GM19397 (cell line): ENCODE measurements around the gene SLC8A3.
"Not testable (repeated sequence)": the region's sequence is repeated elsewhere in the genome, so short reads cannot be mapped to it uniquely, and the experiment has no call there.

Source experiments
- ATAC-seq: cut with Tn5 transposase; IDR thresholded peaks from one replicate; pipeline ENCODE4 v1.9.1; 2021; ENCODE audit warnings: mild to moderate bottlenecking, moderate library complexity; ENCODE audit not compliant: unreplicated experiment

SLC8A3 gene

GRCh38 chr14:70188659-70189455 is at the start of gene SLC8A3:
SLC8A3 (minus strand) TSS chr14:70188951; CDS start chr14:70168422, 20,529 bp downstream.
- no peak for ATAC-seq

- ATAC-seq: no peak
These were observed 49.0 kb upstream of the SLC8A3 start for GRCh38 chr14:70237710-70238109.

GRCh38 chr14:70234066-70234950 is 45.6 kb upstream of the SLC8A3 start:
- ATAC-seq: no peak

GRCh38 chr14:70231756-70232544 is 43.2 kb upstream of the SLC8A3 start:
- ATAC-seq: not testable (repeated sequence)

GRCh38 chr14:70229877-70230640 is 41.3 kb upstream of the SLC8A3 start:
- not testable (repeated sequence) for ATAC-seq

- no peak for ATAC-seq
These were observed 25.1 kb upstream of the SLC8A3 start for GRCh38 chr14:70213721-70214282.

- no peak for ATAC-seq
These were observed 24.0 kb upstream of the SLC8A3 start for GRCh38 chr14:70212752-70213151.

- no peak for ATAC-seq
These were observed 19.6 kb upstream of the SLC8A3 start for GRCh38 chr14:70208380-70208779.

GRCh38 chr14:70203686-70204085 is 14.9 kb upstream of the SLC8A3 start:
- no peak for ATAC-seq

- no peak for ATAC-seq
These were observed 13.2 kb upstream of the SLC8A3 start for GRCh38 chr14:70201994-70202393.

GRCh38 chr14:70193396-70193795 is 4.6 kb upstream of the SLC8A3 start:
- ATAC-seq: no peak

GRCh38 chr14:70192915-70193314 is 4.2 kb upstream of the SLC8A3 start:
- ATAC-seq: no peak

- ATAC-seq: no peak
These were observed 1.4 kb upstream of the SLC8A3 start for GRCh38 chr14:70190156-70190555.

GRCh38 chr14:70189456-70190077 is 816 bp upstream of the SLC8A3 start:
- ATAC-seq: no peak

GRCh38 chr14:70188322-70188658 is 461 bp downstream of the SLC8A3 start:
- ATAC-seq: no peak

GRCh38 chr14:70186900-70187451 is 1.8 kb downstream of the SLC8A3 start:
- ATAC-seq: no peak

- no peak for ATAC-seq
These were observed 4.8 kb downstream of the SLC8A3 start for GRCh38 chr14:70183991-70184390.

- ATAC-seq: no peak
These were observed 7.5 kb downstream of the SLC8A3 start for GRCh38 chr14:70181276-70181675.

GRCh38 chr14:70180718-70181117 is 8.0 kb downstream of the SLC8A3 start:
- ATAC-seq: no peak
